Forelimb muscle (tissue), 1 donor: ENCODE measurements around the gene UBASH3A. TPM values are rescaled to one million over a fixed set of nuclear protein-coding genes. Genes with fewer than 3 reads are reported as not detected.

ENCODE experiments used
- DNase-seq: peaks from one replicate; pipeline ENCODE4 v3.0.0-alpha.2; 2013; ENCODE audit warnings: low read depth
- polyA plus RNA-seq: library from polyadenylated mRNA; unstranded; fragments of 120-200 nt; gene quantifications from one replicate; pipeline ENCODE4 v1.2.1, GENCODE V29; 2013; ENCODE audit not compliant: insufficient read length

Gene UBASH3A
- polyA plus RNA-seq, 1 donor, result 0.11 TPM

GRCh38 chr21:42411197-42411869 lies 7.6 kb downstream of the UBASH3A start:
- no peak for DNase-seq

- DNase-seq, result no peak
Measured at GRCh38 chr21:42411891-42412635, 8.4 kb downstream of the UBASH3A start.

GRCh38 chr21:42412636-42412933 lies 8.9 kb downstream of the UBASH3A start:
- DNase-seq, result no peak

- DNase-seq, result no peak
Measured at GRCh38 chr21:42413093-42413492, 9.4 kb downstream of the UBASH3A start.

- DNase-seq, result no peak
Measured at GRCh38 chr21:42413500-42413899, 9.8 kb downstream of the UBASH3A start.

GRCh38 chr21:42414066-42414465 lies 10.4 kb downstream of the UBASH3A start:
- DNase-seq, result no peak

GRCh38 chr21:42414553-42414927 lies 10.8 kb downstream of the UBASH3A start:
- no peak for DNase-seq

- no peak for DNase-seq
Measured at GRCh38 chr21:42414928-42415769, 11.4 kb downstream of the UBASH3A start.

- DNase-seq, result no peak
Measured at GRCh38 chr21:42417533-42417932, 13.8 kb downstream of the UBASH3A start.

GRCh38 chr21:42418886-42419285 lies 15.2 kb downstream of the UBASH3A start:
- no peak for DNase-seq

GRCh38 chr21:42419845-42420244 lies 16.1 kb downstream of the UBASH3A start:
- no peak for DNase-seq

GRCh38 chr21:42421018-42421793 lies 17.5 kb downstream of the UBASH3A start:
- no peak for DNase-seq

GRCh38 chr21:42423197-42423675 lies 19.5 kb downstream of the UBASH3A start:
- no peak for DNase-seq

GRCh38 chr21:42423685-42424084 lies 20.0 kb downstream of the UBASH3A start:
- no peak for DNase-seq

- no peak for DNase-seq
Measured at GRCh38 chr21:42424914-42425541, 21.3 kb downstream of the UBASH3A start.

- no peak for DNase-seq
Measured at GRCh38 chr21:42425591-42425990, 21.9 kb downstream of the UBASH3A start.

- DNase-seq, result no peak
Measured at GRCh38 chr21:42426424-42426823, 22.7 kb downstream of the UBASH3A start.

GRCh38 chr21:42426876-42427480 lies 23.3 kb downstream of the UBASH3A start:
- DNase-seq, result no peak

GRCh38 chr21:42427809-42428419 lies 24.2 kb downstream of the UBASH3A start:
- no peak for DNase-seq

- DNase-seq, result no peak
Measured at GRCh38 chr21:42429021-42429420, 25.3 kb downstream of the UBASH3A start.
